ENCODE measurements around the gene OBSCN. TPM values are rescaled to one million over a fixed set of nuclear protein-coding genes. Genes with fewer than 3 reads are reported as not detected.

The OBSCN gene
- total and polyA plus RNA-seq, 2 of the 13 experiments (the other 11 are each of a cell fraction or from before 2014, with no cell fraction given): 0.20 TPM

DNA sequence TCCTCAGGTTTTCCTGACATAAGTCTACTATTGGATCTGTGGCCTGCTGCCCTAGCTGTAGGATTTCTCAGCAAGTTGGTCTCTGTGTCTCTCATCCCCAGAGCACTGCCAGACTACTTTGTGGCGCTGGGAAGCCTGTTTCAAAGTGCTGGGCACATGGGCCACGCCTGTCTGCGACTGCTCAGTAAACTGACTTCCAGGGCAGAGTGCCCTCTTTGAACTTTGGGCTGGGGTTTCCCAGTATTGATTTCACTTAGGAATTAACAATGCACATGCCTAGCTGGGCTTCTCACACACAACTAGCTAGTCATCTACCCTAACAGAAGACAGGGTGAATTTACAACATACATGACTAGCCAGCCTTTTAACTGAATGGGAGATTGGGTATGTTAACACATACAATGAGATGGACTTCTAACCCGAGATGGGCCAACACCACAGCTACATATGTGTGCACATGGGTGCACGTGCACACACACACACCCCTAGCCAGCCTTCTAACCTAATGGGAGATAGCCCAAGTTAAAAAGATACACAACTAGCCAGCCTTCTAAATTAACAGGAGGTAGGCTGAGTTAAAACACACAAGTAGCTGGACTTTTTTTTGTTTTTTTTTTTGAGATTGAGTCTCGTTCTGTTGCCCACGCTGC lies 215.7 kb downstream of the OBSCN start (continued):
- TF ChIP-seq, protein P1, sequence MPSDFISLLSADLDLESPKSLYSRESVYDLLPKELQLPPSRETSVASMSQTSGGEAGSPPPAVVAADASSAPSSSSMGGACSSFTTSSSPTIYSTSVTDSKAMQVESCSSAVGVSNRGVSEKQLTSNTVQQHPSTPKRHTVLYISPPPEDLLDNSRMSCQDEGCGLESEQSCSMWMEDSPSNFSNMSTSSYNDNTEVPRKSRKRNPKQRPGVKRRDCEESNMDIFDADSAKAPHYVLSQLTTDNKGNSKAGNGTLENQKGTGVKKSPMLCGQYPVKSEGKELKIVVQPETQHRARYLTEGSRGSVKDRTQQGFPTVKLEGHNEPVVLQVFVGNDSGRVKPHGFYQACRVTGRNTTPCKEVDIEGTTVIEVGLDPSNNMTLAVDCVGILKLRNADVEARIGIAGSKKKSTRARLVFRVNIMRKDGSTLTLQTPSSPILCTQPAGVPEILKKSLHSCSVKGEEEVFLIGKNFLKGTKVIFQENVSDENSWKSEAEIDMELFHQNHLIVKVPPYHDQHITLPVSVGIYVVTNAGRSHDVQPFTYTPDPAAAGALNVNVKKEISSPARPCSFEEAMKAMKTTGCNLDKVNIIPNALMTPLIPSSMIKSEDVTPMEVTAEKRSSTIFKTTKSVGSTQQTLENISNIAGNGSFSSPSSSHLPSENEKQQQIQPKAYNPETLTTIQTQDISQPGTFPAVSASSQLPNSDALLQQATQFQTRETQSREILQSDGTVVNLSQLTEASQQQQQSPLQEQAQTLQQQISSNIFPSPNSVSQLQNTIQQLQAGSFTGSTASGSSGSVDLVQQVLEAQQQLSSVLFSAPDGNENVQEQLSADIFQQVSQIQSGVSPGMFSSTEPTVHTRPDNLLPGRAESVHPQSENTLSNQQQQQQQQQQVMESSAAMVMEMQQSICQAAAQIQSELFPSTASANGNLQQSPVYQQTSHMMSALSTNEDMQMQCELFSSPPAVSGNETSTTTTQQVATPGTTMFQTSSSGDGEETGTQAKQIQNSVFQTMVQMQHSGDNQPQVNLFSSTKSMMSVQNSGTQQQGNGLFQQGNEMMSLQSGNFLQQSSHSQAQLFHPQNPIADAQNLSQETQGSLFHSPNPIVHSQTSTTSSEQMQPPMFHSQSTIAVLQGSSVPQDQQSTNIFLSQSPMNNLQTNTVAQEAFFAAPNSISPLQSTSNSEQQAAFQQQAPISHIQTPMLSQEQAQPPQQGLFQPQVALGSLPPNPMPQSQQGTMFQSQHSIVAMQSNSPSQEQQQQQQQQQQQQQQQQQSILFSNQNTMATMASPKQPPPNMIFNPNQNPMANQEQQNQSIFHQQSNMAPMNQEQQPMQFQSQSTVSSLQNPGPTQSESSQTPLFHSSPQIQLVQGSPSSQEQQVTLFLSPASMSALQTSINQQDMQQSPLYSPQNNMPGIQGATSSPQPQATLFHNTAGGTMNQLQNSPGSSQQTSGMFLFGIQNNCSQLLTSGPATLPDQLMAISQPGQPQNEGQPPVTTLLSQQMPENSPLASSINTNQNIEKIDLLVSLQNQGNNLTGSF (CRISPR knock-in tag; IDR thresholded peaks at IDR 0.05): no peak
- TF ChIP-seq, protein P2, sequence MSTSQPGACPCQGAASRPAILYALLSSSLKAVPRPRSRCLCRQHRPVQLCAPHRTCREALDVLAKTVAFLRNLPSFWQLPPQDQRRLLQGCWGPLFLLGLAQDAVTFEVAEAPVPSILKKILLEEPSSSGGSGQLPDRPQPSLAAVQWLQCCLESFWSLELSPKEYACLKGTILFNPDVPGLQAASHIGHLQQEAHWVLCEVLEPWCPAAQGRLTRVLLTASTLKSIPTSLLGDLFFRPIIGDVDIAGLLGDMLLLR (CRISPR knock-in tag; IDR thresholded peaks at IDR 0.05): no peak
- TF ChIP-seq, protein P3, sequence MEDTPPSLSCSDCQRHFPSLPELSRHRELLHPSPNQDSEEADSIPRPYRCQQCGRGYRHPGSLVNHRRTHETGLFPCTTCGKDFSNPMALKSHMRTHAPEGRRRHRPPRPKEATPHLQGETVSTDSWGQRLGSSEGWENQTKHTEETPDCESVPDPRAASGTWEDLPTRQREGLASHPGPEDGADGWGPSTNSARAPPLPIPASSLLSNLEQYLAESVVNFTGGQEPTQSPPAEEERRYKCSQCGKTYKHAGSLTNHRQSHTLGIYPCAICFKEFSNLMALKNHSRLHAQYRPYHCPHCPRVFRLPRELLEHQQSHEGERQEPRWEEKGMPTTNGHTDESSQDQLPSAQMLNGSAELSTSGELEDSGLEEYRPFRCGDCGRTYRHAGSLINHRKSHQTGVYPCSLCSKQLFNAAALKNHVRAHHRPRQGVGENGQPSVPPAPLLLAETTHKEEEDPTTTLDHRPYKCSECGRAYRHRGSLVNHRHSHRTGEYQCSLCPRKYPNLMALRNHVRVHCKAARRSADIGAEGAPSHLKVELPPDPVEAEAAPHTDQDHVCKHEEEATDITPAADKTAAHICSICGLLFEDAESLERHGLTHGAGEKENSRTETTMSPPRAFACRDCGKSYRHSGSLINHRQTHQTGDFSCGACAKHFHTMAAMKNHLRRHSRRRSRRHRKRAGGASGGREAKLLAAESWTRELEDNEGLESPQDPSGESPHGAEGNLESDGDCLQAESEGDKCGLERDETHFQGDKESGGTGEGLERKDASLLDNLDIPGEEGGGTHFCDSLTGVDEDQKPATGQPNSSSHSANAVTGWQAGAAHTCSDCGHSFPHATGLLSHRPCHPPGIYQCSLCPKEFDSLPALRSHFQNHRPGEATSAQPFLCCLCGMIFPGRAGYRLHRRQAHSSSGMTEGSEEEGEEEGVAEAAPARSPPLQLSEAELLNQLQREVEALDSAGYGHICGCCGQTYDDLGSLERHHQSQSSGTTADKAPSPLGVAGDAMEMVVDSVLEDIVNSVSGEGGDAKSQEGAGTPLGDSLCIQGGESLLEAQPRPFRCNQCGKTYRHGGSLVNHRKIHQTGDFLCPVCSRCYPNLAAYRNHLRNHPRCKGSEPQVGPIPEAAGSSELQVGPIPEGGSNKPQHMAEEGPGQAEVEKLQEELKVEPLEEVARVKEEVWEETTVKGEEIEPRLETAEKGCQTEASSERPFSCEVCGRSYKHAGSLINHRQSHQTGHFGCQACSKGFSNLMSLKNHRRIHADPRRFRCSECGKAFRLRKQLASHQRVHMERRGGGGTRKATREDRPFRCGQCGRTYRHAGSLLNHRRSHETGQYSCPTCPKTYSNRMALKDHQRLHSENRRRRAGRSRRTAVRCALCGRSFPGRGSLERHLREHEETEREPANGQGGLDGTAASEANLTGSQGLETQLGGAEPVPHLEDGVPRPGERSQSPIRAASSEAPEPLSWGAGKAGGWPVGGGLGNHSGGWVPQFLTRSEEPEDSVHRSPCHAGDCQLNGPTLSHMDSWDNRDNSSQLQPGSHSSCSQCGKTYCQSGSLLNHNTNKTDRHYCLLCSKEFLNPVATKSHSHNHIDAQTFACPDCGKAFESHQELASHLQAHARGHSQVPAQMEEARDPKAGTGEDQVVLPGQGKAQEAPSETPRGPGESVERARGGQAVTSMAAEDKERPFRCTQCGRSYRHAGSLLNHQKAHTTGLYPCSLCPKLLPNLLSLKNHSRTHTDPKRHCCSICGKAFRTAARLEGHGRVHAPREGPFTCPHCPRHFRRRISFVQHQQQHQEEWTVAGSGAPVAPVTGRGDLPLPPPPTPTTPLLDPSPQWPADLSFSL (CRISPR knock-in tag; IDR thresholded peaks at IDR 0.05): 0 out of 2 replicates have a peak, but pooled peaks have one; percentile 49
- TF ChIP-seq, protein P4, sequence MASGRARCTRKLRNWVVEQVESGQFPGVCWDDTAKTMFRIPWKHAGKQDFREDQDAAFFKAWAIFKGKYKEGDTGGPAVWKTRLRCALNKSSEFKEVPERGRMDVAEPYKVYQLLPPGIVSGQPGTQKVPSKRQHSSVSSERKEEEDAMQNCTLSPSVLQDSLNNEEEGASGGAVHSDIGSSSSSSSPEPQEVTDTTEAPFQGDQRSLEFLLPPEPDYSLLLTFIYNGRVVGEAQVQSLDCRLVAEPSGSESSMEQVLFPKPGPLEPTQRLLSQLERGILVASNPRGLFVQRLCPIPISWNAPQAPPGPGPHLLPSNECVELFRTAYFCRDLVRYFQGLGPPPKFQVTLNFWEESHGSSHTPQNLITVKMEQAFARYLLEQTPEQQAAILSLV (CRISPR knock-in tag; IDR thresholded peaks at IDR 0.05; ENCODE audit: borderline replicate concordance): no peak
- TF ChIP-seq DNMT3B (CRISPR knock-in tag; conservative IDR thresholded peaks at IDR 0.05): no peak
- TF ChIP-seq GZF1 (CRISPR knock-in tag; IDR thresholded peaks at IDR 0.05): no peak
- no peak for TF ChIP-seq GLI4 (CRISPR knock-in tag; IDR thresholded peaks at IDR 0.05; ENCODE audit: borderline replicate concordance)
- TF ChIP-seq ZNF879 (CRISPR knock-in tag; IDR thresholded peaks at IDR 0.05): no peak
- TF ChIP-seq, protein P5, sequence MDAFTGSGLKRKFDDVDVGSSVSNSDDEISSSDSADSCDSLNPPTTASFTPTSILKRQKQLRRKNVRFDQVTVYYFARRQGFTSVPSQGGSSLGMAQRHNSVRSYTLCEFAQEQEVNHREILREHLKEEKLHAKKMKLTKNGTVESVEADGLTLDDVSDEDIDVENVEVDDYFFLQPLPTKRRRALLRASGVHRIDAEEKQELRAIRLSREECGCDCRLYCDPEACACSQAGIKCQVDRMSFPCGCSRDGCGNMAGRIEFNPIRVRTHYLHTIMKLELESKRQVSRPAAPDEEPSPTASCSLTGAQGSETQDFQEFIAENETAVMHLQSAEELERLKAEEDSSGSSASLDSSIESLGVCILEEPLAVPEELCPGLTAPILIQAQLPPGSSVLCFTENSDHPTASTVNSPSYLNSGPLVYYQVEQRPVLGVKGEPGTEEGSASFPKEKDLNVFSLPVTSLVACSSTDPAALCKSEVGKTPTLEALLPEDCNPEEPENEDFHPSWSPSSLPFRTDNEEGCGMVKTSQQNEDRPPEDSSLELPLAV (CRISPR knock-in tag; conservative IDR thresholded peaks at IDR 0.05; ENCODE audit: low read depth): no peak
- TF ChIP-seq RELA (CRISPR knock-in tag; IDR thresholded peaks at IDR 0.05): peak; percentile 98; the same call in 1 of the 2 replicates
- peak; percentile 30; the same call in 1 of the 2 replicates for TF ChIP-seq ZNF331 (CRISPR knock-in tag; IDR thresholded peaks at IDR 0.05)
- TF ChIP-seq ZFP90 (CRISPR knock-in tag; IDR thresholded peaks at IDR 0.05; ENCODE audit: borderline replicate concordance): peak; percentile 58; the same call in 1 of the 2 replicates
- no peak for TF ChIP-seq MAFG (CRISPR knock-in tag; IDR thresholded peaks at IDR 0.05)
